Thyroid gland (tissue), 4 donors: ENCODE measurements around the gene ABHD12.

Experiments
- POLR2A ChIP-seq, 2 donors: fragments of 450-650 bp; IDR thresholded peaks; one replicate each; pipeline ENCODE4 v1.6.1; 2017; ENCODE audit warnings: antibody characterized with exemption in 2 of 2, mild to moderate bottlenecking in 2 of 2, moderate library complexity in 1 of 2
- TF ChIP-seq, protein P1 (sequence below), 6 experiments: fragments of 200-600 bp in 3 of 6; fragments of 450-650 bp in 3 of 6; sonication (generic) in 3 of 6; IDR thresholded peaks; one replicate each; pipeline ENCODE4 v1.5.1; 2016 to 2019; ENCODE audit warnings: antibody characterized with exemption in 6 of 6, mild to moderate bottlenecking in 2 of 6, inconsistent platforms in 1 of 6, moderate library complexity in 1 of 6

DNA sequence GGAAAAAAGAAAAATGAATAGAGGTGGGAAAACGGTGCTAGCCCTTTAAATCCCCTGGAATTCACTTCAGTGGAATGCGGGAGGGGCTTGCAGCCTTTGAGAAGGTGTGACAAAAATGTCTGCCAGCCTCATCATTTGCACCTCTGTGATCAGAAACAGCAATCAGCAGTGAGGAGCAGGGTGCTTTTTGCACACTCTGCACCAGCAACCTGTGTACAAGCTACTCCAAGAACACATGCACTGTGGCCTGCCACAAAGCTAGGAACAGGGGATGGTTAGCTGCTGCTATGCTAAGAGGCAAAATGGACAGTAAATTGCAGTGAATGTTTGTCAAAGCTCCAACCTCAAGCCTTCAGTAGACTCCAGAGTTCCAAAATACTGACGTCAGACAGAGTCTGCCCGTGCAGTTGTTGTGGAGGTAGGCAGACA, 46.5 kb upstream of the ABHD12 start:
- TF ChIP-seq, protein P1, sequence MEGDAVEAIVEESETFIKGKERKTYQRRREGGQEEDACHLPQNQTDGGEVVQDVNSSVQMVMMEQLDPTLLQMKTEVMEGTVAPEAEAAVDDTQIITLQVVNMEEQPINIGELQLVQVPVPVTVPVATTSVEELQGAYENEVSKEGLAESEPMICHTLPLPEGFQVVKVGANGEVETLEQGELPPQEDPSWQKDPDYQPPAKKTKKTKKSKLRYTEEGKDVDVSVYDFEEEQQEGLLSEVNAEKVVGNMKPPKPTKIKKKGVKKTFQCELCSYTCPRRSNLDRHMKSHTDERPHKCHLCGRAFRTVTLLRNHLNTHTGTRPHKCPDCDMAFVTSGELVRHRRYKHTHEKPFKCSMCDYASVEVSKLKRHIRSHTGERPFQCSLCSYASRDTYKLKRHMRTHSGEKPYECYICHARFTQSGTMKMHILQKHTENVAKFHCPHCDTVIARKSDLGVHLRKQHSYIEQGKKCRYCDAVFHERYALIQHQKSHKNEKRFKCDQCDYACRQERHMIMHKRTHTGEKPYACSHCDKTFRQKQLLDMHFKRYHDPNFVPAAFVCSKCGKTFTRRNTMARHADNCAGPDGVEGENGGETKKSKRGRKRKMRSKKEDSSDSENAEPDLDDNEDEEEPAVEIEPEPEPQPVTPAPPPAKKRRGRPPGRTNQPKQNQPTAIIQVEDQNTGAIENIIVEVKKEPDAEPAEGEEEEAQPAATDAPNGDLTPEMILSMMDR (IDR thresholded peaks at IDR 0.05): no peak
- TF ChIP-seq POLR2A (IDR thresholded peaks at IDR 0.05): no peak
